ENCODE results near the gene SLC22A17.

Gene SLC22A17

DNA sequence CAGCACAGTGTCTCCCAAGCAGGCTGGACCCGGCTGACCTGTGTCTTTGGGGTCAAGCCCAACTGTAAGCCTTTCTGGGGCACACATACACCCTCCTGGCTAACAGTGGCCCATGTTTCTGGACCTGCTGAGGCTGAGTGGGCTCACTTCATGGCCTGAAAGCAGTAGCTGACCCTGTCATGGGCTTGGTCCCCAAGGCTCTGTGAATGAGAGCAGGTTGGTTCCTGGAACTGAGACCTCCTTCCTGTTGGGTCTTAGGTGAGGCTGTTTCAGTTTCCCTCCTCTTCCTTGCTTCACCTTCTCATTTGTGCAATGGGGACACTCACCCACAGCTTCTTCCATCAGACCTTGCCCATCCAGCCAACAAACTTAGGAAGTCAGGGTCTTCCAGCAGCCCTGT is 19.2 kb upstream of the SLC22A17 start:
- no peak overlapping the region for H3K4me3 ChIP-seq (ENCODE audit: control insufficient read depth, low read depth, low read length)
- TF ChIP-seq, protein P1, sequence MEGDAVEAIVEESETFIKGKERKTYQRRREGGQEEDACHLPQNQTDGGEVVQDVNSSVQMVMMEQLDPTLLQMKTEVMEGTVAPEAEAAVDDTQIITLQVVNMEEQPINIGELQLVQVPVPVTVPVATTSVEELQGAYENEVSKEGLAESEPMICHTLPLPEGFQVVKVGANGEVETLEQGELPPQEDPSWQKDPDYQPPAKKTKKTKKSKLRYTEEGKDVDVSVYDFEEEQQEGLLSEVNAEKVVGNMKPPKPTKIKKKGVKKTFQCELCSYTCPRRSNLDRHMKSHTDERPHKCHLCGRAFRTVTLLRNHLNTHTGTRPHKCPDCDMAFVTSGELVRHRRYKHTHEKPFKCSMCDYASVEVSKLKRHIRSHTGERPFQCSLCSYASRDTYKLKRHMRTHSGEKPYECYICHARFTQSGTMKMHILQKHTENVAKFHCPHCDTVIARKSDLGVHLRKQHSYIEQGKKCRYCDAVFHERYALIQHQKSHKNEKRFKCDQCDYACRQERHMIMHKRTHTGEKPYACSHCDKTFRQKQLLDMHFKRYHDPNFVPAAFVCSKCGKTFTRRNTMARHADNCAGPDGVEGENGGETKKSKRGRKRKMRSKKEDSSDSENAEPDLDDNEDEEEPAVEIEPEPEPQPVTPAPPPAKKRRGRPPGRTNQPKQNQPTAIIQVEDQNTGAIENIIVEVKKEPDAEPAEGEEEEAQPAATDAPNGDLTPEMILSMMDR (IDR thresholded peaks at IDR 0.05; ENCODE audit: control insufficient read depth, insufficient read depth, low read depth, low read length, missing control alignments): no peak
- DNase-seq (ENCODE audit: low read depth): no peak

DNA sequence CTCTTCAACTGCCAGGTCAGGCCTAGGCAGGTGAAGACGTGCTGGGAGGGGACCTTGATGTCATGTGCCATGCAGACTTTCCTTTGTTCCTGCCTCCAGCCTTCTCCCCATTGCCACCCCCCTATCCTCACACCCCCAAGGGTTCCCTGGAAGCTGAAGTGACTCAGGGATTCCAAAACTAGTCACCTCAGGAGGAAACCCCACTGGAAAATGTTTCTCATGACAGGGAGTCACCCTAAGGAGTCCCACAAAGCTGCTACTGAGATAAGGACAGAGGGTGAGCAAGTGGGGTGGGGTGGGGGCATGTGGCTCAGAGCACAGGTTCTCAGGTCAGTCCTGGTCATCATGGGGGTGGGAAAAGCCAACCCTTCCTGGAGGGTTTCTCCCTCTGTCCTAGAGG is 17.5 kb upstream of the SLC22A17 start:
- no peak for DNase-seq (ENCODE audit: low read depth)
- TF ChIP-seq, protein P1 (IDR thresholded peaks at IDR 0.05; ENCODE audit: control insufficient read depth, insufficient read depth, low read depth, low read length, missing control alignments): no peak
- no peak overlapping the region for H3K4me3 ChIP-seq (ENCODE audit: control insufficient read depth, low read depth, low read length)

DNA sequence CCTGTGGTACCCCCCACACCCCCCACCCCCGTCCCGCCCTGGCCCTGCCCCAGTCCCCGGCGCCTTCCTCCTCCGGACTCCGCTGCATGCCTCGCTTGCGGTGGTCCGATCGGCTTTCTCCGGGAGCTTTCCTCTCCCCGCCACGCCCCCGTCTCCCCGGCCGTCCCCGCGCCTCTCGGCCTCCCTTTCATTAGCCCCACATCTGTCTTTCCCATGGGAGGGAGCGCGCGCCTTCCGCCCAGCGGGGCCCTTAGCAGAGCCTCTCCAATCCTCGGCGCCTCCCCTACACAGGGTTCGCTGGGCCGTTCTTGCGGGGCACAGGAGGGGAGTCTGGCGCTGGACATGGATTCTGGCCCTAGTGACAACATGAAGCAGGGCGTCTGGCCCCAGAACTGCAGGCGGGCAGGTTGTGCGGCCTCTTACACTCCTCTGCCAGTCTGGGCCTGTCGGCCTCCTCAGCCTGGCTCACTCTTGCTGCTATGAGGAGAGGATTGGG is 13.8 kb upstream of the SLC22A17 start:
- TF ChIP-seq, protein P1 (IDR thresholded peaks at IDR 0.05; ENCODE audit: control insufficient read depth, insufficient read depth, low read depth, low read length, missing control alignments): no peak
- DNase-seq (ENCODE audit: low read depth): no peak
- H3K4me3 ChIP-seq (ENCODE audit: control insufficient read depth, low read depth, low read length): peak overlapping the region; percentile 47

DNA sequence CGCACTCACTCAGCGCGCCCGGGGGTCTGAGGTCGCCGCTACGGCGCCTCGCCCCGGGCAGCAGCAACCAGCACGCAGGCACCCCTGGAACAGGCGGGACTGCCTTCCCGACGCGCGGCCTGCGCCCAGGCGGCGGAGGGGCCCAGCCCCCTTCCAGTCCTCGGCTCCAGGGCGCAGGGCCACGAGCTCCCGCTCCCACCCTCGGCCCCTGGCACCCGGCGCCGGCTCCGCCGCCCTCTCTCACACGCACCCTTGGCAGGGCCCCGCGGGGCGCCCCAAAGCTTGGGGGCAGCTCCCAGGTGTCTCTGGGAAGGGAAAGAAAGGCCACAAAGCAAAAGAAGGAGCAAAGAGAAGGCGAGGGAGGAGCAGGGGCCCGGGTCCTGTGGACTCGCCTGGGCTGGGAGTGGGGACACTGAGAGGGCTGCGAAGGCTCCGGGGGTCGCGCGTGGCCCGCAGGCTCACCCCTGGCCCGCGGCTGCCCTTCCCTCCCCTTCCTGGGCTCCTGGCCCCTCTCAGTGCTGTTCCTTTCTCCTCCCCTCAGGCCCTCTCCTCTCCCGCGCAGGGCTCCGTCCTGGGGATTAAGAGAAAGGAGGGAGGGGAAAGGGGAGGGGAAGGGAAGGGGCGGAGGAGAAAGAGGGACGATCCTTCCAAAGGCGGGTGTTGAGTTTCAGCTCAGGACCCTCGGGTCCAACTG is 13.2 kb upstream of the SLC22A17 start:
- DNase-seq (ENCODE audit: low read depth): no peak
- TF ChIP-seq, protein P1 (IDR thresholded peaks at IDR 0.05; ENCODE audit: control insufficient read depth, insufficient read depth, low read depth, low read length, missing control alignments): no peak
- peak overlapping the region; percentile 47 for H3K4me3 ChIP-seq (ENCODE audit: control insufficient read depth, low read depth, low read length)

DNA sequence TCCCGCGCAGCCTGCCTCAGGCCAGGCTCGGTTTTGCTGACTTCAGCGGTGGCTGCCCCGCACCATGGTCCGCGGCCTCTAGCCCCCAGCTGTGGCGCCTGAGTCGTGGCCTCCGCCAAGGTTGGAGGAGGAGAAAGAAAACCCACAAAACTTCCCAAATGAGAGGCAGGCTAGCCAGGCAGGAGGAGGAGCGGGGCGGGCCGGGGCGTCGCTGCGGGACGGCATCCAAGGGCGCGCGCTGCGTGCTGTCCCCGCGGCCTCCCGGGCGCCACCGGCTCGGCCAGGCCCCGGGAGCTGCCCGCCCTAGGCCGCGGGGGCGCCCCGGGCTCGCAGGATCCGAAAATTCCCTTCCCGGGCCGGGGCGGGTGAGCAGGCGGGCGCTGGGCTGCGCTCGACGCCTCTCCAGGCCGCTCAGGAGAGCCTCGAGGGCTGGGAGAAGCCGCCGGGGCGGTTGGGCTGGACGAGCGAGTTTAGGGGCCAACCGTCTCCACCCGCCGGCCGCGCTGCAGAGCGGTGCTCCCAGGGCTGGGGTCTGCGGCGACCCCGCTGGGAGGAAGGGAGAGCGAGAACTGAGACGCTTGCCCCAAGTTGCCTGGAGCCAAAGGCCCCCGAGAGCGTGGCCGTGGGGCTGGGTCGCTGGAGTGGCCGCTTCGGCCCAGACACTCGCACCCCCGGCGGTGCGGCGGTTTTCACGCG is 12.5 kb upstream of the SLC22A17 start, which contains the start of gene EFS:
Gene EFS (minus strand): TSS at position 137 of the 696 bp plus-strand sequence. CDS start 147 bp downstream, outside the sequence.
- no peak for DNase-seq (ENCODE audit: low read depth)
- TF ChIP-seq, protein P1 (IDR thresholded peaks at IDR 0.05; ENCODE audit: control insufficient read depth, insufficient read depth, low read depth, low read length, missing control alignments): no peak
- peak within 1 kb of the TSS; percentile 53 for H3K4me3 ChIP-seq (ENCODE audit: control insufficient read depth, low read depth, low read length)

DNA sequence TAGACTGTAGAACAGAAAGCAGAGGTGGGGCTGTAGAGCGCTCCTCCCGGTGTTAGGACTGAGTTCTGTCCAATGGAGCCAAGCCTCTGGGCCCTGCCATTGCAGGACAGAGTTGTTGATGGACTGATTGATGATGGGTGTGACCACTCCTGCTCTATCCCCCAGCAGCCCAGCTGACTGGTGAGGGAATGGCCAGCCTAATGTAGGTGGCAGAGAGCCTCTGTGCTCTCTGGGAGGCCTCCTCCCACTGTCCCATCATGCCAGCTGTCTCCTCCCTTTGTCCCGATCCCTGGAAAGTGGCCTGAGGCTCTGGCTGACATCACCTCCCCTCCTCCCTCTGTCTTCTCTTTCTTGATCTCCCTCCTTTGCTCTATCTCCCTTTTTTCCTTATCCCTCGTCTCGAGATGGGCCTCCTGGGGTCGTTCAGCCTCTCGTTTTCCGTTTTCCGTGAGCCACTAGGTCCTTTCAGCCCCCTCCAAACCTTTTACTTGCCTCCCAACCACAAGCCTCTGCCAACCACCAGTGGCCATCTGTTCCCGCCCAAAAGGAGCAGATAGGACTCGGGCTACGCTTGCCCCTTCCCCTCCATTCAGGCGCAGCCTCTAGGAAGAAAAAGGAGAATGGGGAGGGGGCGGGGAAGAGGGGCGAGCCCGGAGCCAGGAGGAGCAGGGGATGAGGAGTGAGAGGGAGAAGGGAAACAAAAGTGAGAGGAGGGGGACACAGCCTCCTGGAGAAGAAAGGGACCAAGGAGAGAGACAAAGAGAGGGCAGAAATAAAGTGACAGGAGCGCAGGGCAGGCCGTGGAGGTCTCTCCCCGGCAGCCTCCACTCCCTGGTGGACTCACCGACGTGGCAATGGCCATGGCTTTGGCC is 11.7 kb upstream of the SLC22A17 start:
- no peak for DNase-seq (ENCODE audit: low read depth)
- TF ChIP-seq, protein P1 (IDR thresholded peaks at IDR 0.05; ENCODE audit: control insufficient read depth, insufficient read depth, low read depth, low read length, missing control alignments): no peak
- peak overlapping the region; percentile 53 for H3K4me3 ChIP-seq (ENCODE audit: control insufficient read depth, low read depth, low read length)

Data from AG09309 (cell line).